Left ventricle myocardium inferior (tissue), 1 donor: Measurements from ENCODE around the gene PTPRJ. TPM values are rescaled to one million over a fixed set of nuclear protein-coding genes. Genes with fewer than 3 reads are reported as not detected.

Experiments used
- DNase-seq: peaks from one replicate; pipeline ENCODE4 v3.0.0-alpha.2; 2020
- H3K27ac ChIP-seq: fragments of 200-600 bp; replicated peaks from 2 replicates; pipeline ENCODE4 v1.8.0; 2021
- H3K27me3 ChIP-seq: fragments of 200-600 bp; 2 replicates; pipeline ENCODE4 v1.8.0; 2021; ENCODE audit warnings: low read depth
- H3K36me3 ChIP-seq: fragments of 200-600 bp; 2 replicates; pipeline ENCODE4 v1.8.0; 2021
- H3K4me1 ChIP-seq: fragments of 200-600 bp; 2 replicates; pipeline ENCODE4 v1.8.0; 2021
- H3K4me3 ChIP-seq: fragments of 200-600 bp; 2 replicates; pipeline ENCODE4 v1.8.0; 2021; ENCODE audit warnings: mild to moderate bottlenecking, moderate library complexity
- H3K9me3 ChIP-seq: fragments of 200-600 bp; replicated peaks from 2 replicates; pipeline ENCODE4 v1.8.0; 2021
- CTCF ChIP-seq: fragments of 200-600 bp; IDR thresholded peaks from 2 replicates; pipeline ENCODE4 v1.8.0; 2021; ENCODE audit warnings: antibody characterized with exemption, mild to moderate bottlenecking, borderline replicate concordance
- intact Hi-C: fragments of 100-400 bp; cut with micrococcal nuclease; formaldehyde crosslinking; loops from one replicate; pipeline ENCODE4 v1.11.0; 2022
- total RNA-seq: library from RNA; stranded (reverse); fragmentation: NEBNext Ultra II Directional; extraction: Animal tissue kit (Norgen Biotek cat#: 25700); gene quantifications from one replicate; pipeline ENCODE4 v1.2.1, GENCODE V29; 2021
- donor health status: DM: no; HTN: yes; CAD: no; lungs with severe emphysema.

The PTPRJ gene
- total RNA-seq, 1 donor from 2014 or later: 6.8 TPM

GRCh38 chr11:48036466-48036865 is 56.1 kb downstream of the PTPRJ start:
- no peaks in the 10 kb centered on the region for H3K36me3 ChIP-seq
- no peak overlapping the region for H3K4me3 ChIP-seq
- intact Hi-C loops: no loop called here

GRCh38 chr11:48037709-48038468 is 57.5 kb downstream of the PTPRJ start:
- Histone ChIP-seq H3K27me3 (no peaks in the 10 kb centered on the region), H3K9me3 (no peaks in the 10 kb centered on the region), H3K4me1 (peaks cover 22% of the 10 kb centered on the region), H3K4me3 (no peak overlapping the region), H3K36me3 (no peaks in the 10 kb centered on the region), H3K27ac (no peak overlapping the region)
- no peak for DNase-seq
- intact Hi-C loops: no loop called here
- no peak for TF ChIP-seq CTCF

More at GRCh38 chr11:48036466-48036865, 56.1 kb downstream of the PTPRJ start:
- no peak for DNase-seq
- H3K27me3 ChIP-seq: no peaks in the 10 kb centered on the region
- no peak overlapping the region for H3K27ac ChIP-seq
- H3K9me3 ChIP-seq: no peaks in the 10 kb centered on the region
- H3K4me1 ChIP-seq: peaks cover 28% of the 10 kb centered on the region
- no peak for TF ChIP-seq CTCF

- Histone ChIP-seq H3K4me3 (no peak overlapping the region), H3K27ac (no peak overlapping the region), H3K27me3 (no peaks in the 10 kb centered on the region), H3K9me3 (no peaks in the 10 kb centered on the region), H3K36me3 (no peaks in the 10 kb centered on the region), H3K4me1 (peaks cover 4% of the 10 kb centered on the region)
- intact Hi-C loops: no loop called here
- TF ChIP-seq CTCF: no peak
- no peak for DNase-seq
These were observed 60.6 kb downstream of the PTPRJ start for GRCh38 chr11:48040830-48041444.

GRCh38 chr11:48041877-48042695 is 61.7 kb downstream of the PTPRJ start:
- Histone ChIP-seq H3K4me1 (no peaks in the 10 kb centered on the region), H3K27ac (no peak overlapping the region), H3K9me3 (no peaks in the 10 kb centered on the region), H3K36me3 (no peaks in the 10 kb centered on the region), H3K4me3 (no peak overlapping the region), H3K27me3 (no peaks in the 10 kb centered on the region)
- no peak for DNase-seq
- TF ChIP-seq CTCF: no peak
- intact Hi-C loops: no loop called here

- H3K4me3 ChIP-seq: no peak overlapping the region
- no peak for TF ChIP-seq CTCF
- H3K36me3 ChIP-seq: no peaks in the 10 kb centered on the region
- no peaks in the 10 kb centered on the region for H3K27me3 ChIP-seq
- DNase-seq: no peak
- no peaks in the 10 kb centered on the region for H3K4me1 ChIP-seq
- no peak overlapping the region for H3K27ac ChIP-seq
- no peaks in the 10 kb centered on the region for H3K9me3 ChIP-seq
- intact Hi-C loops: no loop called here
These were observed 63.0 kb downstream of the PTPRJ start for GRCh38 chr11:48043111-48043990.
